Measurements from ENCODE around the gene NFIC. TPM values are rescaled to one million over a fixed set of nuclear protein-coding genes. Genes with fewer than 3 reads are reported as not detected.
"Not testable (repeated sequence)": the region's sequence is repeated elsewhere in the genome, so short reads cannot be mapped to it uniquely, and the experiment has no call there.

The NFIC gene
- total RNA-seq, 1 experiment from 2014 or later: 0.82 TPM

DNA sequence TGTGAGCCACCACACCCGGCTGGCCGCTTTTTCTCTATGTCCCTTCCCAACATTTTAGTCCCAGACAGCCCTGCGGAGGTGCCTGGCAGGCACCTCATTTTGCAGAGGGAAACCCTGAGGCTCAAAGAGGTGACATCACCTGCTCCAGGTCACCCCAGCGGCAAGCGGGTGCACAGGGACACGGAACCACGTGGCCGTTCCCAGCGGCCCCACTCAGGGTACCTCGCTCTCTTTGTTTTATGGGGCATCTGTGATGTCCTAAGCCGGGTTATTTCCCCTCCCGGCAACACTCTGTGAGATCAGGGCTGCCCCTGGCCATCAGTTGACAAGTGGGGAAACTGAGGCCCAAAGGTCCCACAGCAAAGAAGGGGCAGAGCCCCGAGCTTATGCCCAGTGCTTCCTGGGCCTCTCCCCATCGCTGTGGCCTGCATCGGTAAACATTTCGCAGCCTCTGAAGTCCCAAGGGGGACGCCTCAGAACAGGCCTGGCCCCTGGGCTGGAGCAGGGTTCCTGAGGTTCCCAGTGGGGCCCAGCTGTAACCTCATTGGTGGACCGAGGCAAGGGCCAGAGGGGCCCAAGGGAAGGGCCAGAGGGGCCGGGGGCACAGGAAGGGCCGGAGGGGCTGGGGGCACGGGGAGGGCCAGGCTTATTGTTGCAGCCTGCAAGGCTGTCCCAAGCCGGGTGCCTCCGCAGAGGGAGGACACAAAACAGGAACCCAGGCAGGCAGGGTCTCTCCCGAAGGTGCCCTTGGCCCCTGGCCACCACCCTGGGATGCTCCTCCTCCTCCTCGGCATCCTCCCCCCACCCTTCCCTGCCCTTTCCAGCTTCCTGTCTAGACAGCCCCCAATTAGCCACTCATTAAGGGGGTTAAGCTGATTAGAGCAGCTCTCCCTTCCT is 75.0 kb downstream of the NFIC start:
- H3K27ac ChIP-seq (ENCODE audit: low read length): no peak overlapping the region
- H3K27me3 ChIP-seq (ENCODE audit: low read length): no peaks in the 10 kb centered on the region
- no peaks in the 10 kb centered on the region for H3K79me2 ChIP-seq (ENCODE audit: low read length)
- H3K9ac ChIP-seq (ENCODE audit: low read length): no peak overlapping the region
- no peaks in the 10 kb centered on the region for H4K20me1 ChIP-seq (ENCODE audit: insufficient read depth, low read depth, low read length)
- DNase-seq: no peak
- no peaks in the 10 kb centered on the region for H3K9me3 ChIP-seq (ENCODE audit: low read length)
- no peak overlapping the region for H3K4me3 ChIP-seq (ENCODE audit: low read length)
- H3K9me2 ChIP-seq (replicated peaks; ENCODE audit: insufficient read depth, low read length): no peaks in the 10 kb centered on the region
- no peaks in the 10 kb centered on the region for H3K4me1 ChIP-seq (ENCODE audit: low read length)
- no peaks in the 10 kb centered on the region for H3K36me3 ChIP-seq (ENCODE audit: insufficient read depth, low read length)
- H2AFZ ChIP-seq (ENCODE audit: low read length): no peak overlapping the region
- H3K4me2 ChIP-seq (ENCODE audit: low read depth, low read length, poor library complexity, severe bottlenecking): no peak overlapping the region

DNA sequence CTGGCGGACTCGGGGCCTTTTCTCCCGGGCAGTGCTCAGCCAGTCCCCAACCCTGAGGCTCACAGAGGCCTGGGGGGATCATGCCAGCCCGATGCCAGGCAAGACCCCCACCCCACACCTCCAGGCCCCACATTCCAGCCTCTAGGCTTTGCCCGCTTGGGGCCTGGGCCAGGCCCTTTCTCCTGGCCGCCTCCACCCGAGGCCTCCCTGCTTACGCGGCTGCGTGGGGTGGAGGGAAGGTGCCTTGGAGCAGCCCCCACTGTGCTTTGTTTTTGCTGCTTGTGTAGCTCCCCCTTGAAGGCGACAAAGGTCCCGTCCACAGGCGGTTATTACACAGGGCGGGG is 75.6 kb downstream of the NFIC start:
- H4K20me1 ChIP-seq (ENCODE audit: insufficient read depth, low read depth, low read length): no peaks in the 10 kb centered on the region

GRCh38 chr19:3442487-3443071 is 76.2 kb downstream of the NFIC start:
- Histone ChIP-seq H3K4me3 (ENCODE audit: low read length) (no peak overlapping the region), H3K27ac (ENCODE audit: low read length) (no peak overlapping the region), H3K36me3 (ENCODE audit: insufficient read depth, low read length) (no peaks in the 10 kb centered on the region), H4K20me1 (ENCODE audit: insufficient read depth, low read depth, low read length) (no peaks in the 10 kb centered on the region), H3K27me3 (ENCODE audit: low read length) (no peaks in the 10 kb centered on the region), H3K9me3 (ENCODE audit: low read length) (no peaks in the 10 kb centered on the region), H3K9ac (ENCODE audit: low read length) (no peak overlapping the region), H2AFZ (ENCODE audit: low read length) (no peak overlapping the region), H3K9me2 (replicated peaks; ENCODE audit: insufficient read depth, low read length) (no peaks in the 10 kb centered on the region), H3K4me1 (ENCODE audit: low read length) (no peaks in the 10 kb centered on the region), H3K4me2 (ENCODE audit: low read depth, low read length, poor library complexity, severe bottlenecking) (no peak overlapping the region), H3K79me2 (ENCODE audit: low read length) (no peaks in the 10 kb centered on the region)
- no peak for DNase-seq

More for the DNA sequence above, 75.6 kb downstream of the NFIC start:
- Histone ChIP-seq H3K9ac (ENCODE audit: low read length) (no peak overlapping the region), H3K4me3 (ENCODE audit: low read length) (no peak overlapping the region), H2AFZ (ENCODE audit: low read length) (no peak overlapping the region), H3K27me3 (ENCODE audit: low read length) (no peaks in the 10 kb centered on the region), H3K9me2 (replicated peaks; ENCODE audit: insufficient read depth, low read length) (no peaks in the 10 kb centered on the region), H3K4me2 (ENCODE audit: low read depth, low read length, poor library complexity, severe bottlenecking) (no peak overlapping the region), H3K79me2 (ENCODE audit: low read length) (no peaks in the 10 kb centered on the region), H3K9me3 (ENCODE audit: low read length) (no peaks in the 10 kb centered on the region), H3K4me1 (ENCODE audit: low read length) (no peaks in the 10 kb centered on the region), H3K27ac (ENCODE audit: low read length) (no peak overlapping the region), H3K36me3 (ENCODE audit: insufficient read depth, low read length) (no peaks in the 10 kb centered on the region)
- DNase-seq: no peak

- no peak overlapping the region for H2AFZ ChIP-seq (ENCODE audit: low read length)
- no peaks in the 10 kb centered on the region for H3K4me1 ChIP-seq (ENCODE audit: low read length)
- H3K4me3 ChIP-seq (ENCODE audit: low read length): no peak overlapping the region
- no peaks in the 10 kb centered on the region for H3K79me2 ChIP-seq (ENCODE audit: low read length)
- H4K20me1 ChIP-seq (ENCODE audit: insufficient read depth, low read depth, low read length): no peaks in the 10 kb centered on the region
- no peaks in the 10 kb centered on the region for H3K9me2 ChIP-seq (replicated peaks; ENCODE audit: insufficient read depth, low read length)
- no peak overlapping the region for H3K27ac ChIP-seq (ENCODE audit: low read length)
- DNase-seq: no peak
- no peak overlapping the region for H3K9ac ChIP-seq (ENCODE audit: low read length)
- no peak overlapping the region for H3K4me2 ChIP-seq (ENCODE audit: low read depth, low read length, poor library complexity, severe bottlenecking)
- H3K27me3 ChIP-seq (ENCODE audit: low read length): no peaks in the 10 kb centered on the region
- H3K36me3 ChIP-seq (ENCODE audit: insufficient read depth, low read length): no peaks in the 10 kb centered on the region
- H3K9me3 ChIP-seq (ENCODE audit: low read length): no peaks in the 10 kb centered on the region
Measured at GRCh38 chr19:3443840-3444694, 77.7 kb downstream of the NFIC start.

- H3K9me3 ChIP-seq (ENCODE audit: low read length): no peaks in the 10 kb centered on the region
- H3K36me3 ChIP-seq (ENCODE audit: insufficient read depth, low read length): no peaks in the 10 kb centered on the region
- no peak for DNase-seq
- H3K27ac ChIP-seq (ENCODE audit: low read length): no peak overlapping the region
- no peaks in the 10 kb centered on the region for H4K20me1 ChIP-seq (ENCODE audit: insufficient read depth, low read depth, low read length)
- H3K79me2 ChIP-seq (ENCODE audit: low read length): no peaks in the 10 kb centered on the region
- no peaks in the 10 kb centered on the region for H3K27me3 ChIP-seq (ENCODE audit: low read length)
- no peak overlapping the region for H3K9ac ChIP-seq (ENCODE audit: low read length)
- H2AFZ ChIP-seq (ENCODE audit: low read length): no peak overlapping the region
- H3K4me3 ChIP-seq (ENCODE audit: low read length): no peak overlapping the region
- H3K4me2 ChIP-seq (ENCODE audit: low read depth, low read length, poor library complexity, severe bottlenecking): no peak overlapping the region
- H3K9me2 ChIP-seq (replicated peaks; ENCODE audit: insufficient read depth, low read length): no peaks in the 10 kb centered on the region
- no peaks in the 10 kb centered on the region for H3K4me1 ChIP-seq (ENCODE audit: low read length)
Measured at GRCh38 chr19:3444695-3445234, 78.4 kb downstream of the NFIC start.

DNA sequence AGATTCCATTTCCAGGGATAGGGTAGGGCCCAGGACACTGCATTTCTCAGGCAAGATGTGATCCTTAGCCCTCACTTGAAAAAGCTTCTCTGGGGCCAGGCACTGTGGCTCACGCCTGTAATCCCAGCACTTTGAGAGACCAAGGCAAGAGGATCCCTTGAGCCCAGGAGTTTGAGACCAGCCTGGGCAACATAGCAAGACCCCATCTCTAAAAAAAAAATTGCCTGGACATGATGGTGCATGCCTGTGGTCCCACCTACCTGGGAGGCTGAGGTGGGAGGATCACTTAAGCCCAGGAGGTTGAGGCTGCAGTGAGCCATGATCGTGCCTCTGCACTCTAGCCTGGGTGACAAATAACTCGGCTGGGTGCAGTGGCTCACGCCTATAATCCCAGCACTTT is 80.3 kb downstream of the NFIC start:
- DNase-seq; H3K4me1 ChIP-seq (ENCODE audit: low read length); H3K36me3 ChIP-seq (ENCODE audit: insufficient read depth, low read length); H3K4me2 ChIP-seq (ENCODE audit: low read depth, low read length, poor library complexity, severe bottlenecking); H3K9me3 ChIP-seq (ENCODE audit: low read length); H2AFZ ChIP-seq (ENCODE audit: low read length); H3K79me2 ChIP-seq (ENCODE audit: low read length); H4K20me1 ChIP-seq (ENCODE audit: insufficient read depth, low read depth, low read length); H3K4me3 ChIP-seq (ENCODE audit: low read length); H3K27me3 ChIP-seq (ENCODE audit: low read length); H3K9ac ChIP-seq (ENCODE audit: low read length); H3K27ac ChIP-seq (ENCODE audit: low read length); H3K9me2 ChIP-seq (replicated peaks; ENCODE audit: insufficient read depth, low read length): not testable (repeated sequence)

DNA sequence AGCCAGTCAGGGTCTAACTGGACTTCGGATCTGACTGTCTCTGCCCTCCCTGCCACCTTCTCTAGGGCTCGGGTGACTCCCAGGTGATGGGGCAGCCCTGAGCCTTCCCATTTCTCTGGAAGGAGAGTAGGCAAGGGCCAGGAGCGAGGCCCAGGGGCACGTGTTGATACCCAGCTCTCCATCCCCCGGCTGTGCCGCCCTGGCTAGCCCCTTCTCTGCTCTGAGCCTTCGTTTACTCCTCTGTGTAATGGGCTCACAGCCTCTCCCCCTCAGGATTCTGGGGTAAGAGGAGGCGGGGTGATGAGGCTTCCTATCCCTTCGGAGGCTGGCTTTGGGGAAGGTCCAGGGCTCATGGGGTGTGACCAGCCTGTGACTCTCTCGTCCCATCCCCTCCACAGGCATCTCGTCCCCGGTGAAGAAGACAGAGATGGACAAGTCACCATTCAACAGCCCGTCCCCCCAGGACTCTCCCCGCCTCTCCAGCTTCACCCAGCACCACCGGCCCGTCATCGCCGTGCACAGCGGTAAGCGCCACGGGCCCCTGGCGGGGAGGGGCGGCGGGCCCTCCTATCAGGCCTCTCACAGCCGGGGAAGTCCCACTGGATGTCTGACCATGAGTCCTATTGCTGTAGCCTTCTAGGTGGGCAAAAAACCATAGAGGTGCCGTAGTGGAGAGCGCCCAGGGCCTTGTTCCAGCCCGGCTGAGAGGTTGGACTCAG is 82.4 kb downstream of the NFIC start:
- Histone ChIP-seq H3K4me2 (ENCODE audit: low read depth, low read length, poor library complexity, severe bottlenecking) (no peak overlapping the region), H3K9me3 (ENCODE audit: low read length) (no peaks in the 10 kb centered on the region), H3K79me2 (ENCODE audit: low read length) (no peaks in the 10 kb centered on the region), H2AFZ (ENCODE audit: low read length) (no peak overlapping the region), H4K20me1 (ENCODE audit: insufficient read depth, low read depth, low read length) (no peaks in the 10 kb centered on the region), H3K9me2 (replicated peaks; ENCODE audit: insufficient read depth, low read length) (no peaks in the 10 kb centered on the region), H3K27ac (ENCODE audit: low read length) (no peak overlapping the region), H3K4me1 (ENCODE audit: low read length) (no peaks in the 10 kb centered on the region), H3K9ac (ENCODE audit: low read length) (no peak overlapping the region), H3K27me3 (ENCODE audit: low read length) (no peaks in the 10 kb centered on the region), H3K36me3 (ENCODE audit: insufficient read depth, low read length) (no peaks in the 10 kb centered on the region), H3K4me3 (ENCODE audit: low read length) (no peak overlapping the region)
- no peak for DNase-seq
